PC-9 (cell line): Measurements from ENCODE around the gene ASGR2.

Source experiments
- CTCF ChIP-seq: fragments of 200-600 bp; sonication (generic); conservative IDR thresholded peaks from 2 replicates; pipeline ENCODE4 v1.6.1; 2017; ENCODE audit warnings: mixed run types, antibody characterized with exemption, mild to moderate bottlenecking, moderate library complexity
- EZH2 ChIP-seq: fragments of 200-600 bp; sonication (generic); IDR thresholded peaks from 2 replicates; pipeline ENCODE4 v1.8.0; 2017; ENCODE audit warnings: antibody characterized with exemption, low read depth

- TF ChIP-seq CTCF (no peak), EZH2 (no peak)
Observed at GRCh38 chr17:7063518-7064094, 51.0 kb downstream of the ASGR2 start.
